PFSK-1 (cell line): Measurements from ENCODE around the gene TPSG1. TPM values are rescaled to one million over a fixed set of nuclear protein-coding genes. Genes with fewer than 3 reads are reported as not detected.

Experiments
- FOXP2 ChIP-seq: optimal IDR thresholded peaks from 2 replicates; pipeline ENCODE3; 2011; ENCODE audit warnings: borderline replicate concordance, control low read depth, inconsistent platforms; ENCODE audit not compliant: insufficient read depth; ENCODE audit errors: extremely low read length, extremely low read depth
- POLR2AphosphoS5 ChIP-seq: IDR thresholded peaks from 2 replicates; pipeline ENCODE4 v1.6.1; 2012; ENCODE audit warnings: low read depth, mild to moderate bottlenecking, control low read depth, low read length, moderate library complexity
- SIN3A ChIP-seq: IDR thresholded peaks from 2 replicates; pipeline ENCODE4 v1.6.1; 2012; ENCODE audit warnings: mild to moderate bottlenecking, low read length, moderate library complexity, borderline replicate concordance; ENCODE audit not compliant: insufficient read depth
- TAF1 ChIP-seq: IDR thresholded peaks from 2 replicates; pipeline ENCODE4 v1.6.1; 2012; ENCODE audit warnings: low read length, control low read depth, borderline replicate concordance; ENCODE audit not compliant: insufficient read depth
- polyA plus RNA-seq: library from polyadenylated mRNA; unstranded; fragments of >200 nt; gene quantifications from one replicate; pipeline ENCODE4 v1.2.1, GENCODE V29; 2012; ENCODE audit warnings: low read depth, missing spikeins; ENCODE audit not compliant: insufficient read length
- TF ChIP-seq, protein P1 (sequence below), 2 experiments: IDR thresholded peaks; 2 replicates each; pipeline versions ENCODE4 v1.6.1 to v1.8.0; 2011 to 2012; ENCODE audit warnings: low read depth in 2 of 2, low read length in 2 of 2, control low read depth in 1 of 2, inconsistent platforms in 1 of 2, mild to moderate bottlenecking in 1 of 2, moderate library complexity in 1 of 2; ENCODE audit not compliant: insufficient read depth in 1 of 2

TPSG1 gene
- polyA plus RNA-seq, result not detected

DNA sequence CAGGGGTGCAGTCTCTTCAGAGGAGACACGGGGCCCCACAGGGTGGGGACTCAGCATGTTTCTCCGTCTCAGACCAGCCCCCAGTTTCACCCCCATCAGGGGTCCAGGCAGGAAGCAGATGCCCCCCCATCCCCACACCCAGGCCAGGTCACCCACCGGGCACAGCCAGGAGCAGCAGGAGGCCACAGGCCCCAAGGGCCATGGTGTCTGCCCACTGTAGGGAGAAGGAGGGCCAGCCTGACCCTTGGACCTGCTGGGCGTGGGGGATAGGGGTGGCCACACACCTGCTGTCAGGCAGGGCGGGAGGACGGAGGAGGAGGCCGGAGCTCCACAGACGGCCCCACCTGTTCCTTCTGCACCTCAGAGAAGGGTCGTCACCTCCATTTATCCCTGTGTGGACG is at the start of gene TPSG1:
TSS of gene TPSG1 (minus strand) at position 218 of the 401 bp plus-strand sequence. CDS start at position 202, 16 bp downstream.
- TF ChIP-seq FOXP2 (no peak), SIN3A (no peak), POLR2AphosphoS5 (no peak), TAF1 (no peak)
- TF ChIP-seq, protein P1, sequence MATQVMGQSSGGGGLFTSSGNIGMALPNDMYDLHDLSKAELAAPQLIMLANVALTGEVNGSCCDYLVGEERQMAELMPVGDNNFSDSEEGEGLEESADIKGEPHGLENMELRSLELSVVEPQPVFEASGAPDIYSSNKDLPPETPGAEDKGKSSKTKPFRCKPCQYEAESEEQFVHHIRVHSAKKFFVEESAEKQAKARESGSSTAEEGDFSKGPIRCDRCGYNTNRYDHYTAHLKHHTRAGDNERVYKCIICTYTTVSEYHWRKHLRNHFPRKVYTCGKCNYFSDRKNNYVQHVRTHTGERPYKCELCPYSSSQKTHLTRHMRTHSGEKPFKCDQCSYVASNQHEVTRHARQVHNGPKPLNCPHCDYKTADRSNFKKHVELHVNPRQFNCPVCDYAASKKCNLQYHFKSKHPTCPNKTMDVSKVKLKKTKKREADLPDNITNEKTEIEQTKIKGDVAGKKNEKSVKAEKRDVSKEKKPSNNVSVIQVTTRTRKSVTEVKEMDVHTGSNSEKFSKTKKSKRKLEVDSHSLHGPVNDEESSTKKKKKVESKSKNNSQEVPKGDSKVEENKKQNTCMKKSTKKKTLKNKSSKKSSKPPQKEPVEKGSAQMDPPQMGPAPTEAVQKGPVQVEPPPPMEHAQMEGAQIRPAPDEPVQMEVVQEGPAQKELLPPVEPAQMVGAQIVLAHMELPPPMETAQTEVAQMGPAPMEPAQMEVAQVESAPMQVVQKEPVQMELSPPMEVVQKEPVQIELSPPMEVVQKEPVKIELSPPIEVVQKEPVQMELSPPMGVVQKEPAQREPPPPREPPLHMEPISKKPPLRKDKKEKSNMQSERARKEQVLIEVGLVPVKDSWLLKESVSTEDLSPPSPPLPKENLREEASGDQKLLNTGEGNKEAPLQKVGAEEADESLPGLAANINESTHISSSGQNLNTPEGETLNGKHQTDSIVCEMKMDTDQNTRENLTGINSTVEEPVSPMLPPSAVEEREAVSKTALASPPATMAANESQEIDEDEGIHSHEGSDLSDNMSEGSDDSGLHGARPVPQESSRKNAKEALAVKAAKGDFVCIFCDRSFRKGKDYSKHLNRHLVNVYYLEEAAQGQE (IDR thresholded peaks at IDR 0.05; ENCODE audit: insufficient read depth in 1 of 2, low read depth in 2 of 2, low read length in 2 of 2), result no peak

DNA sequence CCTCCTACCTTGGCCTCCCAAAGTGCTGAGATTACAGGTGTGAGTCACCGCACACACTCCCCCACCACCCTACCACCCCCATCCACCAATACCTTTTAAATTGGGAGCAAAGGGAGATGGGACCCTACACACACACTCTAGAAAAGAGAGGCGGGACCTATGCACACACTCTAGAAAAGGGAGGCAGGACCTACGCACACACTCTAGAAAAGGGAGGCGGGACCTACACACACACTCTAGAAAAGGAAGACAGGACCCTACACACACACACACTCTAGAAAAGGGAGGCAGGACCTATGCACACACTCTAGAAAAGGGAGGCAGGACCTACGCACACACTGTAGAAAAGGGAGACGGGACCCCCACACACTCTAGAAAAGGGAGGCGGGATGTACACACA is 49.7 kb upstream of the TPSG1 start:
- TF ChIP-seq TAF1 (no peak), POLR2AphosphoS5 (no peak)

DNA sequence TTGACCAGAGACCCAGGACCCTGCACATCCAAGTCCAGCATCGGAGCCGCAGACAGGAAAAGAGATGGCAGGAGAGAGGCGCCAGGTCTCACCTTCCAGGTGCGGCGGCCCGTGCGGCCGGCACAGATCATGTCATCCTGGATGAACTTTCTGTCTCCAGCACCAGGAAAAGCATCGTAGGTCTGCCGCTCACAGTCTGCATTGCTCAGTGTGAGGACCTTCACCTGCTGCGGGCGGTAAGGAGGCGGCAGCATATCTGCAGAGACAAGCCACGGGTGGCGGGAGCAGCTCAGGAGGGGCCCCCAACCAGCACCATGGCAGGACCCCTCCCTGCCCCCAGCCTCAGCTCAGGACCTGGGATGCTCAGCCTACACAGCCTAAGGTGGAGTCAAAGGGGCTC is 48.7 kb upstream of the TPSG1 start:
- TF ChIP-seq POLR2AphosphoS5 (no peak), FOXP2 (no peak), SIN3A (no peak), TAF1 (no peak)
- TF ChIP-seq, protein P1 (IDR thresholded peaks at IDR 0.05; ENCODE audit: insufficient read depth in 1 of 2, low read depth in 2 of 2, low read length in 2 of 2), result no peak

DNA sequence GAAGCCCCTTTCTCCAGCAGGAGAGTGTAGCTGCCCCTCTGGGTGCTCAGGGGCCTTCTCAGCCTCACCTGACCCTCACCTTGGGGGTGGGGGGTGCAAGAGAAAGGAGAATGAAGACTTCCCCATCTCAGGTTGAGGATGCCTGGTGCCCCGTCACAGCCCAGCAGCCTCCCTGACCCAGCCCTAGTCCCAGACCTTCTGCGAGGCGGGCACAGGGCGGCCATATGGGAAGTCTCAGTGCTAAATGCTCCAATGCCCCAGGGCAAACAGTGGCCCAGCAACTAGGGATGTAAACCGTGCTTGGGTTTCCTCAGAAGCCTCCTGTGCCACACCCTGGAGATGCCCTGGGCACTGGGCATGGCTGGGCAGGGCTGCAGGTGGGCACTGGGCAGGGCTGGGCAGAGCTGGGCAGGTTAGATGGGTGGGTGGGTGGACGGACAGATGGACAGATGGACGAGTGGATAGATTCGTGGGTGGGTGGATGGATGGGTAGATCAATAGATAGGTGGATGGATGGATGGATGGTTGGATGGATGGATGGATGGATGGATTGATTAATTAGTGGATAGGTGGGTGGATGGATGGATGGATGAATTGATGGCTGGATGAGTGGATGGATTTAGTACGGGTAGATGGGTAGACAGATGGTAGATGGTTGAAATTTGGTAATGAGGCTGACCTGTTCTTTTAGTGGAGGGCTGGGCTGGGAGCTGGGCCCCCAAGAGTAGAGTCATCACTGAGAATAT is 47.6 kb upstream of the TPSG1 start:
- TF ChIP-seq POLR2AphosphoS5 (no peak), TAF1 (no peak), SIN3A (no peak), FOXP2 (no peak)
- TF ChIP-seq, protein P1 (IDR thresholded peaks at IDR 0.05; ENCODE audit: insufficient read depth in 1 of 2, low read depth in 2 of 2, low read length in 2 of 2), result no peak

DNA sequence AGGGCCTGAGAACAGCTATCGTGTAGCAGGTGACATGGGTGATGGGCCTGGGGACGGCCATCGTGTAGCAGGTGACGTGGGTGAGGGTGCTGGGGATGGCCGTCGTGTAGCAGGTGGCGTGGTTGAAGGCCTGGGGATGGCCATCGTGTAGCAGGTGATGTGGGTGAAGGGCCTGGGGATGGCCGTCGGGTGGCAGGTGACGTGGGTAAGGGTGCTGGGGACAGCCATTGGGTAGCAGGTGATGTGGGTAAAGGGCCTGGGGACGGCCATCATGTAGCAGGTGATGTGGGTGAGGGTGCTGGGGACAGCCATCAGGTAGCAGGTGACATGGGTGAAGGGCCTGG is 46.3 kb upstream of the TPSG1 start:
- TF ChIP-seq, protein P1 (IDR thresholded peaks at IDR 0.05; ENCODE audit: insufficient read depth in 1 of 2, low read depth in 2 of 2, low read length in 2 of 2), result no peak

DNA sequence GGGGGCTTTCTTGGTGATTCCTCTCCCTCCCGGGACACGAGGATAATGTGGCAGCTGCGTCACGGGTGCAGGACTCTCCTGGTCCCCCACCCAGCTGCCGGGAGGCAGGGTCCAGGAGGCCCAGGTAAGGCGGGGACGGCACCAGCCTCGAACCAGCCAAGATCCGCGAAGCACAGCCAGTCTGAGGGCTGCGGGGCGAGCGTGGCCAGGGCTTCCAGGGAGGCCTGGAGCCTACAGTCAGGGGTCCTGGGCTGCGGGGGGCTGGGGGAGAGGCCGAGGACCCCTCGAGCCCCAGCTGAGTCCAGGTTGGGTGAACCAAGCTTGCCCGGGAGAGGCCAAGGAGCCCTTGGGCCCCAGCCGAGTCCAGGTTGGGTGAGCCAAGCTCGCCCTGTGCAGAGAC is 40.8 kb upstream of the TPSG1 start:
- TF ChIP-seq, protein P1 (IDR thresholded peaks at IDR 0.05; ENCODE audit: insufficient read depth in 1 of 2, low read depth in 2 of 2, low read length in 2 of 2), result no peak
- TF ChIP-seq FOXP2 (no peak), TAF1 (no peak)
